NOMO-1 treated with DMSO at 0.1 percent for 48 hours (cell line): ENCODE data around the gene SLC27A5.
"Not testable (repeated sequence)": the region's sequence is repeated elsewhere in the genome, so short reads cannot be mapped to it uniquely, and the experiment has no call there.

Source experiments
- DNase-seq: peaks from one replicate; lab custom pipeline; 2025; ENCODE audit not compliant: unreplicated experiment; lab: John Stamatoyannopoulos, UW

The SLC27A5 gene

DNA sequence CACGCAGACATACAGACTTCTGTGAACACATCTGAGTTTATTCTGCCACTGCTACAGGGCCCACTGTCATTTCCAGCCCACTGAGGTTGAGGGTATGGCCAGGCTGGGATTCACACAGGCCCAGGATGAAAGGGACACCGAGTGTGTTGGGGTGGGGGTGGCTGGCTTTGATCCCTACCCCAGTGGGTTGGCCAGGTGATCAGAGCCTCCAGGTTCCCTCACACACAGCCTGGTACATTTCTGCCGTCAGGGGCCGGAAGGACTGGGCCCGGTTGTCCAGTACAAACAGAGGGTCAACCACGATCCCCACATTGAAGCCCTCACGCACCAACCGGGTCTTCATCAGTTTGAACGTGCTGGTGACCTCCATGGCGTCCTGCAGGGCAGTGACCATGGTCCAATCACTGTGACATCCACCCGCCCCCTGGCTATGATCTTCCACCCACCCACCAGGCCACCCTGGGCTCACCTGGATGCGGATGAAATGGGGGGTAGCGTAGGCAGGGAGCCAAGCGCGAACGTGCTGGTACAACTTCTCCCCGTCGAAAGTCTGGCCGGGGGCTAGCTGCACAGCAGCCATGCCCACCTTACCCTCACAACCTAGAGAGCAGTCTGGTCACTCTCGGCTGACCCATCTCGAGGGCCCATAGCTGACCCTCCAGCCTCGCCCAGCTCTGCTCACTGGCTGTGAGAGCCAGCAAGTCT lies 13.3 kb downstream of the SLC27A5 start:
- no peak for DNase-seq

DNA sequence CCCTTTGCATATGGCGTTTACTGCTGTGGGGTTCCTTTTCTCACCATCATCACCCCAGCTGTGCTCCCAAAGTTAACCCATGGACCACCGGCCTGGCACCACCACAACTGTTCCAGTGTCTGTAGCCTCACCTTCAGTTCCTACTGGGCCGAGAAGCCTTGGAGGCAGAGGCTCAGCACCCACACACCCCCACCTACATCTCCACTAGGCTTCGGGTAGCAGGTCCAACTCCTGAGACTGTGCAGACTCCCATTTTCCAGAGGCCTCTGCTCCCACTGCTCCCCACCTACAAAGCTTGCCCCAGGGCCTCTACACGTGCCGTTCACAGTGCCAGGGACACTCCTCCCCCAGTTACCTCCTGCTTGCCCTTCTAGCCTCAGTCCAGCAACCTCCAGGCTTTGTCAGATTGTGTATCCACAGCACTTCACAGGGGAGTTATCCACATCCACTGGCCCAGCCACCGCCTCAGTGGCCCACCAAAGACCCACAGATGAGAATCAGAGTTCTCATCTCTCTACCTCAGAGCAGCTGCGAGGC lies 14.1 kb downstream of the SLC27A5 start:
- DNase-seq = no peak

- no peak for DNase-seq
These were observed 19.5 kb downstream of the SLC27A5 start for GRCh38 chr19:58492265-58492664.

DNA sequence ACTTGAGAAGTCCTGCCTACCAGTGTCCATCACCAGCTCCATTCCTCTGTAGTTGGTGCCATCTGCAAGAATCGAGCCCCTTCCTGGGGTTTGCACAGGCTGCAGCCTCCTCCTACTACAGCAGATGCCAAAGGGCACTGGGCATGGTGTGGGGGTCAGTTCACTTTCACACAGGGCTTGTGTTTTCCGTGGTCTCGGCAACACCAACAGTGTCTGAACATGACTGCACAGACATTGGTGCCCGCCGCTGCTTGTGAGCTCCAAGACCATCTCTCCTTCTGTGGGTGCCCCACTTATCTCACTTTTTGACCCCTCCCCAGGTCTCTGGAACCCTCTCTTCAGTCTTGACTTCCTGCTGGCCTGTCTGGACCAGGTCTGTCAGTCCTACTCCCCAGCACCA lies 20.4 kb downstream of the SLC27A5 start:
- DNase-seq = no peak

DNA sequence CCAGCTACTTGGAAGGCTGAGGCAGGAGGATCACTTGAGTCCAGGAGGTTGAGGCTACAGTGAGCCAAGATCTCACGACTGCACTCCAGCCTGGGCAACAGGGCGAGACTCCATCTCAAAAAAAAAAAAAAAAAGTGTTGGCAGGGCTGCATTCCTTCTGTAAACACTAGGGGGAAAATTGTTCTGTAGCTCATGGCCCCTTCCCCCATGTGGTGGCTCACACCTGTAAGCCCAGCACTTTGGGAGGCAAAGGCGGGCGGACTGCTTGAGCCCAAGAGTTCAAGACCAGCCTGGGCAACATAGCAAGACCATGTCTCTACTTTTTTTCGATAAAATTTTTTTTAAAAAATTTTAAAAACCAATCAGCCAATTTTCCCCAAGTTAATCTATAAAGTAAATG lies 27.4 kb downstream of the SLC27A5 start:
- not testable (repeated sequence) for DNase-seq

DNA sequence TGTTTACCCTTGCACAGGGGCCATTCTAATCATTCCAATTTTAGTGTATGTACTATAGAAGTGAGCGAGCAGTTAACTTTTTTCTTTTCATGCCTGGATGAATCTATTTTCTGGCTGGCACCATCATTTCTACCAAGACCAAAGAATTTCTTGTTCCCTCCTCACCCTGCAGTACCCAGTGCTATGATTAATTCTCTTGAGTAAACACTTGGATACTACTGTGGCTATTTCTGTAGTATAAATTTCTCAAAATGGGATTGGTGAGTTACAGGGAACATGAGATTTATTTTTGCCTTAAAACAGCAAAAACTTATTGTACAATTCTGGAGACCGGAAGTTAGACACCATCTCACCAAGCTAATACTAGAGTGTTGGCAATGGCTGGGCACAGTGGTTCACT lies 28.0 kb downstream of the SLC27A5 start:
- no peak for DNase-seq

DNA sequence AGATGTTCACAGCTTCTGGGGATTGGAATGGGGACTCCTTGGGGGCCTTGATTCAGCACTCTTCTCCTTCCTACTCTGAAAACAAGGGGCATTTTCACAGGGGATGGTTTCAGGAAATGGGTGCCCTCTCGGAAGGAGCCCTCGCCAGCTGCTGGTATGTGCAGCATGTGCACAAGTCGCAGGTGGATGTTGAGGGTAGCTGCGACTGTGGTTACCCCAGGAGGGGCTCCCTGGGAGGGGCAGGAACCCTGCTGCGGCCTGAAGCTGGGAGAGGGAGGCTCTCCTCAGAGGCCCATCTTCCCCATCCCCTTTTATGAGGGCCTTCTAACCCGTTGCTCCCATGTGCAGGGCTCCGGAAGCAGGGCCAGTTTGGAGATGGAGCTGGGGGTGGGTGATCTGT lies 29.4 kb downstream of the SLC27A5 start:
- no peak for DNase-seq

DNA sequence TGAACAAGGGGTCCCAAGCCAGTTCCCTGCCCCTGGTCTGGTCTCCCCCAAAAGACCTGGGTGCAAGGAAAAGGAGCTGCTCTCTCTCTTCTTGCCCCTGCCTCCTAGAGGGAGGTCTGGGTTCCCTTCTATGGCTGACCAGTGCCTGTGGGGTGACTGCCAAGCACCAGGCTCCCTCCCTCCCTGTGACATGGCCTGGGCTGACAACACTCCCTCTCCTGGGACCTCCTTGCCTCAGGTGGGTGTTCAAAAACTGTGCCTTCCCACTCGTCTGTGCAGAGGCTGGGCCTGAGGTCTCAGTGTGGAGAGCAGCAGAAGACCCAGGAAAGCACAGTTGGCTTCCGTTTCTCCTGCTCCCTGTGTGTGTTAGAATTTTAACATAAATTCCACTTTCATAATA lies 31.0 kb downstream of the SLC27A5 start:
- DNase-seq = no peak

- no peak for DNase-seq
These were observed 31.3 kb downstream of the SLC27A5 start for GRCh38 chr19:58480481-58480830.

DNA sequence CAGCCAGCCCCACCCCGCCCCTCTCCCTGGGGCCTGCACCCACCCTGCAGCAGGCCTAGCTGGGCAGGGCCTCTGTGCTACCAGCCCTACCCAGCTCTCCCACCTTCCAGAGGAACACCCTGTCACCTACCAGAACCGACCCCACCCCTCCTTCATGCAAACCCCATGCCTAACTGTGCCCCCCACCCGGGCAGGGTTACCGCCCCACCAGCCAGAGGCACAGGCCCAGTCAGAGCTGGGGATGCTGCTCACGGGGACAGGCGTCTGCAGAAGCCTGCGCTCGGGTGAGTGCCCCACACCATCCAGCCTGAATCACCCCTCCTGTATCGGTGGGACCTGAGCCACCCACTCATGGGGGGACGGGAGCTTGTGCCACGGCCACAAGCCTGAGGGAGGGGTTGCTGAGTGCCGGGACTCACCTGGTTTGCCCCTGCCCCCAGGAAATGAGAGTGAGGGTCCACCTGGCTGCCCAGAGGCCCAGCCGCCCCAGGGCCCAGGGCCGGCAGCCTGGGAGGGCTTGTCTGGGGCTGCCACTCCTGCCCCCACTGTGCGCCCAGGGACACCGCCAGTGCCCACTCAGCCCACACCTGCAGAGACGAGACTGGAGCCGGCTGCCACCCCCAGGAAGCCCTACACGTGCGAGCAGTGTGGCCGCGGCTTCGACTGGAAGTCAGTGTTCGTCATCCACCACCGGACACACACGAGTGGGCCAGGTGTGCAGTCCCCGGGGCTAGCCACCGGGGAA lies 31.9 kb downstream of the SLC27A5 start:
- DNase-seq = no peak

DNA sequence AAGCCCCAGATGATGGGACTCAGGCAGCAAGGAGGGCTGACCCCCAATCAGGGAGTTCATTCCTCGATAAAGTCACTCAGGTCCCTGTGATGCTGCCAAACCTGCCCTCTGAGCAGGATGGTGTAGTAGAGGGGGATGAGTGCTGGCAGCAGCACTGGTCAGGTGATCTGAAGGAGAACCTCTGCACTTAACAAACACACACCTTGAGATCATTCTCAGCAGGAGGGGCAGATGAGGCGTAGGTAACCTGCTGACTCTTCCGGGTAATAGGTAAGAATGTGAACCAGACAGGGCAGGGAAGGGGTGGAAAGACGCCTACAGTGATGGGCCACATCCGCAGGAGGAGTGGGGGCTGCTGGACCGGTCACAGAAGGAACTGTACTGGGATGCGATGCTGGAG lies 32.5 kb downstream of the SLC27A5 start:
- no peak for DNase-seq

GRCh38 chr19:58477871-58478270 lies 33.9 kb downstream of the SLC27A5 start:
- no peak for DNase-seq

- DNase-seq = no peak
These were observed 34.7 kb downstream of the SLC27A5 start for GRCh38 chr19:58477130-58477529.

DNA sequence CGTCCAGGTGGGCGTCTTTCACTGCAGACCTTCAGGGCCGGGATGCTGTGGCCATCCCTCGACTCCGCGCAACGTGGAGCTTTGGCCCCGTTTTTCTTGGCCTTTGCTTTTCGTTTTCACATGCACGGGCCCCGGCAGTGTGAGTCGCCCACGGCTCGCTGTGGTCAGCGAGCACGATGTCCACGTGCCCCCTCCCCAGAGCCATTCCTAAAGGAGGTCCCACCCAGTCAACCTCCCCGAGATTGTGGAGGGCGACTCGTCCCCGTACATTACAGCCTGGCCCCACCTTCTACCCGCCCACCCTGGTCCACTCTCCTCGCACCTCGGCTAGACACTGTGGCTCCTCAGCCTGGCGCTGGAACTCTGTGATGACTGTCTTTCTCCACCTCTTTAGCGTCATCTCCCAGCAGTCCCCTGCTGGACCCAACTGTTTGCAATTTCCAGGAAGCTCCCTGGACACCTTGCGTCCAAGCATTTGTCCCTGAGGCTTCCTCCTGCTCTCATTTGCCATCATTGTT lies 35.2 kb downstream of the SLC27A5 start:
- DNase-seq = no peak

GRCh38 chr19:58475714-58476497 lies 35.9 kb downstream of the SLC27A5 start, which contains the start of gene ZNF446:
ZNF446 (plus strand) TSS chr19:58476352; CDS start chr19:58477219, 867 bp downstream.
- peak; percentile 97 for DNase-seq

- no peak for DNase-seq
These were observed 36.6 kb downstream of the SLC27A5 start for GRCh38 chr19:58474997-58475713.

DNA sequence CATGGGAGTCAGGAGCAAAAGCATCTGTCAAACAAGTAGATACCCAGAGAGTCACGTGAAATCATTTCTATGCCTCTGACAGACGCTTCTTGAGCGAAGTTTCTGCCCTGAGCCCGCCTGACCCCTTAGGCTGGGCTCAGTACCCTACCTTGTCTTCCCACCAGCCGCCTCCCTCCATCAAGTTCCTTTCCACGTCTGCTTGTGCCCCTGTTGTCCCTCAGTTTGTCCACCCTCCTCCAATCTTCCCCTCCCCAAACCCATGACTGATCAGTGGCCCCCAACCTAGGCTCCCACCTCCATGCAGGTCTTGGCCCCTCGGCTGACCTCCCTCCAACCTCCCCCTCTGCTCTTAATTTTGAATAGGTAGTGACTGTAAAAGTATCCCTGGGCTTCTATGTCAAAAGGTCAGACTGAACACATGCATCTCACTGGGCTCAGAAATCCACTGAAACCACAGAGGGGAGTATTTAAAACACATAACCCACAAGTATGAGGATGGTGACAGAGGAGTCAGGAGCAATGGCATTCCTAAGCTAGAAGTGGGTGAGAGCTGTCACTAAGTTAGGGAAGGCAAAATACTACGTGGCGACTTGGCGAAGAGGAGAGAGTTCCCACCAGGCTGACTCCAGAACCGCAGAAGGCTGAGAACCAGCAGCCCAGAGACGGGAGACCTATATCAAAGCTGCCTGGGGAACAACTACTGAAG lies 37.3 kb downstream of the SLC27A5 start:
- DNase-seq = no peak

- DNase-seq = no peak
These were observed 38.0 kb downstream of the SLC27A5 start for GRCh38 chr19:58473775-58474174.

DNA sequence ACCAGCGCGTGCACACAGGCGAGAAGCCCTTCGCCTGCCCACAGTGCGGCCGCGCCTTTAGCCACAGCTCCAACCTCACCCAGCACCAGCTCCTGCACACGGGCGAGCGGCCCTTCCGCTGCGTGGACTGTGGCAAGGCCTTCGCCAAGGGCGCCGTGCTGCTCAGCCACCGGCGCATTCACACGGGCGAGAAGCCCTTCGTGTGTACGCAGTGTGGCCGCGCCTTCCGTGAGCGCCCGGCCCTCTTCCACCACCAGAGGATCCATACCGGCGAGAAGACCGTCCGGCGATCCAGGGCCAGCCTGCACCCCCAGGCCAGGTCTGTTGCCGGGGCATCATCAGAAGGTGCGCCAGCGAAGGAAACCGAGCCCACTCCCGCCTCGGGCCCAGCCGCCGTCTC lies 40.1 kb downstream of the SLC27A5 start:
- no peak for DNase-seq
